Peyer's patch (tissue), 4 donors: ENCODE results near the gene AQP6.

Experiments
- POLR2A ChIP-seq, 2 donors: fragments of 450-650 bp; IDR thresholded peaks; one replicate each; pipeline ENCODE4 v1.5.1; 2017; ENCODE audit warnings: antibody characterized with exemption in 2 of 2, mild to moderate bottlenecking in 2 of 2, moderate library complexity in 2 of 2
- TF ChIP-seq, protein P1 (sequence below), 6 experiments: fragments of 450-650 bp in 4 of 6; fragments of 200-600 bp in 2 of 6; sonication (generic) in 1 of 6; IDR thresholded peaks; one replicate each; pipeline ENCODE4 v1.5.1; 2017 to 2019; ENCODE audit warnings: antibody characterized with exemption in 6 of 6, mild to moderate bottlenecking in 3 of 6, moderate library complexity in 1 of 6

DNA sequence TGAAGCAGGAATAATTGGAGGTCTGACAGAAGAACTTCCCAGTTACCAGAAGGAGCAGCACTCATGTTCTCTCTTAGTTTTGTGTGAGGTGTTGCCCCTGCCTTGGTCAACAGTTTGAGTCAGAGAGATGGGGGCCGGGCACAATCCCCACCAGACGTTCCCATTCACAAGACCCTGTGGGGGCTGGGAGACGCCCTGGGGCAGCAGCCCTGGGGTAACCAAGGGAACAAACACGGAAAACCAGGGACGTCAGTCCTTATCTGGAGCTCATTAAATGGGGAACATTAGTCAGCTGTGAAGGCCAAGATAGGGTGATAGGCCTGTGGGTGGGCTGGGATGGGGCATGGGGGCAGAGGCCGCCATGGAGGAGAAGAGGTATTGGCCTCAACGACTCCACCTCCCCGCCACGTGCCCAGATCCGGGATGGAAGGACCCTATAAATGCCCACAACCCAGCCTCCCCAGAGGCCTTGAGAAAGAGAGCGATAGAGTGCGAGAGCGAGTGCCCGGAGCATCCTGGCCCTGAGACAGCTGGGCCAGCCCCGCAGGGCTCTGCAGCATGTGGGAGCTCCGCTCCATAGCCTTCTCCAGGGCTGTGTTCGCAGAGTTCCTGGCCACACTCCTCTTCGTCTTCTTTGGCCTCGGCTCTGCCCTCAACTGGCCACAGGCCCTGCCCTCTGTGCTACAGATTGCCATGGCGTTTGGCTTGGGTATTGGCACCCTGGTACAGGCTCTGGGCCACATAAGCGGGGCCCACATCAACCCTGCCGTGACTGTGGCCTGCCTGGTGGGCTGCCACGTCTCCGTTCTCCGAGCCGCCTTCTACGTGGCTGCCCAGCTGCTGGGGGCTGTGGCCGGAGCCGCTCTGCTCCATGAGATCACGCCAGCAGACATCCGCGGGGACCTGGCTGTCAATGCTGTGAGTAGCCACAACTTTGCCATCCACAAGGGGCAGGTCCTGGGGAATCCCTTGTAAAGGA, 22.2 kb upstream of the AQP6 start, which contains the start of gene AQP2:
- TF ChIP-seq POLR2A (IDR thresholded peaks at IDR 0.05): no peak
- TF ChIP-seq, protein P1, sequence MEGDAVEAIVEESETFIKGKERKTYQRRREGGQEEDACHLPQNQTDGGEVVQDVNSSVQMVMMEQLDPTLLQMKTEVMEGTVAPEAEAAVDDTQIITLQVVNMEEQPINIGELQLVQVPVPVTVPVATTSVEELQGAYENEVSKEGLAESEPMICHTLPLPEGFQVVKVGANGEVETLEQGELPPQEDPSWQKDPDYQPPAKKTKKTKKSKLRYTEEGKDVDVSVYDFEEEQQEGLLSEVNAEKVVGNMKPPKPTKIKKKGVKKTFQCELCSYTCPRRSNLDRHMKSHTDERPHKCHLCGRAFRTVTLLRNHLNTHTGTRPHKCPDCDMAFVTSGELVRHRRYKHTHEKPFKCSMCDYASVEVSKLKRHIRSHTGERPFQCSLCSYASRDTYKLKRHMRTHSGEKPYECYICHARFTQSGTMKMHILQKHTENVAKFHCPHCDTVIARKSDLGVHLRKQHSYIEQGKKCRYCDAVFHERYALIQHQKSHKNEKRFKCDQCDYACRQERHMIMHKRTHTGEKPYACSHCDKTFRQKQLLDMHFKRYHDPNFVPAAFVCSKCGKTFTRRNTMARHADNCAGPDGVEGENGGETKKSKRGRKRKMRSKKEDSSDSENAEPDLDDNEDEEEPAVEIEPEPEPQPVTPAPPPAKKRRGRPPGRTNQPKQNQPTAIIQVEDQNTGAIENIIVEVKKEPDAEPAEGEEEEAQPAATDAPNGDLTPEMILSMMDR (IDR thresholded peaks at IDR 0.05): no peak
